AG10803 (cell line): ENCODE results near the gene ZDHHC7.

Experiments
- DNase-seq: peaks from one replicate; pipeline ENCODE4 v3.0.0; 2010; ENCODE audit warnings: low read depth
- H3K4me3 ChIP-seq: 2 replicates; pipeline ENCODE4 v1.5.1; 2011; ENCODE audit warnings: mild to moderate bottlenecking, low read length, control low read depth
- TF ChIP-seq, protein P1 (sequence below): conservative IDR thresholded peaks from 2 replicates; pipeline ENCODE4 v1.5.1; 2011; ENCODE audit warnings: mild to moderate bottlenecking, low read length, control low read depth, inconsistent platforms

The ZDHHC7 gene

GRCh38 chr16:85010931-85011845 lies at the start of gene ZDHHC7:
Gene ZDHHC7, minus strand, starts transcription at chr16:85011535. Its CDS starts 20,917 bp downstream, at chr16:84990618.
- peak within 1 kb of the TSS; percentile 92 for H3K4me3 ChIP-seq
- peak; percentile 81 for DNase-seq
- TF ChIP-seq, protein P1, sequence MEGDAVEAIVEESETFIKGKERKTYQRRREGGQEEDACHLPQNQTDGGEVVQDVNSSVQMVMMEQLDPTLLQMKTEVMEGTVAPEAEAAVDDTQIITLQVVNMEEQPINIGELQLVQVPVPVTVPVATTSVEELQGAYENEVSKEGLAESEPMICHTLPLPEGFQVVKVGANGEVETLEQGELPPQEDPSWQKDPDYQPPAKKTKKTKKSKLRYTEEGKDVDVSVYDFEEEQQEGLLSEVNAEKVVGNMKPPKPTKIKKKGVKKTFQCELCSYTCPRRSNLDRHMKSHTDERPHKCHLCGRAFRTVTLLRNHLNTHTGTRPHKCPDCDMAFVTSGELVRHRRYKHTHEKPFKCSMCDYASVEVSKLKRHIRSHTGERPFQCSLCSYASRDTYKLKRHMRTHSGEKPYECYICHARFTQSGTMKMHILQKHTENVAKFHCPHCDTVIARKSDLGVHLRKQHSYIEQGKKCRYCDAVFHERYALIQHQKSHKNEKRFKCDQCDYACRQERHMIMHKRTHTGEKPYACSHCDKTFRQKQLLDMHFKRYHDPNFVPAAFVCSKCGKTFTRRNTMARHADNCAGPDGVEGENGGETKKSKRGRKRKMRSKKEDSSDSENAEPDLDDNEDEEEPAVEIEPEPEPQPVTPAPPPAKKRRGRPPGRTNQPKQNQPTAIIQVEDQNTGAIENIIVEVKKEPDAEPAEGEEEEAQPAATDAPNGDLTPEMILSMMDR = 0 out of 2 replicates have a peak, but pooled peaks have one; percentile 9

DNA sequence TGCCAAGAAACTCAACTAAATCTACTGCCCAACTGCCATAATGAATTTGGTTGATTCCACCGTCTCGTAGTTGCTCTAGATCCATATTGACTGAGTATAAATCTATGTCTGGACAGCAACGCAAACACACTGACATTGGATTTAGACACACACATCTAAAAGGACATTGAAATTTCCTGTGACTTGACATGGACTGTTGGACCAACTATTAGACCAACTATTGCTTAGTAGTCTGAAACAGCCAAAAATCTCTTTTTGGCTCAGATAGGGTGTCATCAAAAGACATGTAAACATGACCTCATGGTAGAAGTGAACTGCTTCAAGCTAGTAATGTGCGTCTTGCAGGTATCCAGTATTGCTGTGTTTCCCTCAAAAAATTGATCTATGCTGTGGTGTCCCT lies 47.6 kb upstream of the ZDHHC7 start:
- no peak for DNase-seq
- no peak overlapping the region for H3K4me3 ChIP-seq
- TF ChIP-seq, protein P1 = no peak

GRCh38 chr16:85057948-85058347 lies 46.6 kb upstream of the ZDHHC7 start:
- no peak for DNase-seq
- H3K4me3 ChIP-seq = no peak overlapping the region
- TF ChIP-seq, protein P1 = no peak

GRCh38 chr16:85057212-85057889 lies 46.0 kb upstream of the ZDHHC7 start:
- TF ChIP-seq, protein P1 = peak; percentile 15; the same call in 1 of the 2 replicates
- no peak overlapping the region for H3K4me3 ChIP-seq
- no peak for DNase-seq

GRCh38 chr16:85056211-85056748 lies 44.9 kb upstream of the ZDHHC7 start:
- no peak overlapping the region for H3K4me3 ChIP-seq
- TF ChIP-seq, protein P1 = peak; percentile 62
- peak; percentile 38 for DNase-seq

GRCh38 chr16:85055493-85056210 lies 44.3 kb upstream of the ZDHHC7 start:
- peak overlapping the region; percentile 42 for H3K4me3 ChIP-seq
- DNase-seq = peak; percentile 50
- TF ChIP-seq, protein P1 = no peak
